Skeletal muscle cell (primary cell): ENCODE results near the gene MVB12B.

Source experiments
- DNase-seq: peaks from one replicate; pipeline ENCODE4 v3.0.0-alpha.2; 2010; ENCODE audit warnings: low read depth
- H3K4me3 ChIP-seq: 2 replicates; pipeline ENCODE4 v1.5.1; 2011; ENCODE audit warnings: low read depth, mild to moderate bottlenecking, control low read depth, low read length, moderate library complexity

The MVB12B gene

GRCh38 chr9:126519660-126520420 is 193.2 kb downstream of the MVB12B start:
- H3K4me3 ChIP-seq, result no peak overlapping the region
- no peak for DNase-seq

GRCh38 chr9:126520453-126520852 is 193.8 kb downstream of the MVB12B start:
- no peak overlapping the region for H3K4me3 ChIP-seq
- no peak for DNase-seq

GRCh38 chr9:126521089-126521488 is 194.5 kb downstream of the MVB12B start:
- H3K4me3 ChIP-seq, result no peak overlapping the region
- DNase-seq, result no peak

- H3K4me3 ChIP-seq, result no peak overlapping the region
These were observed 194.9 kb downstream of the MVB12B start for GRCh38 chr9:126521551-126521950.

GRCh38 chr9:126521976-126522590 is 195.5 kb downstream of the MVB12B start:
- H3K4me3 ChIP-seq, result no peak overlapping the region
- DNase-seq, result no peak

More at GRCh38 chr9:126521551-126521950, 194.9 kb downstream of the MVB12B start:
- DNase-seq, result no peak

- no peak overlapping the region for H3K4me3 ChIP-seq
- DNase-seq, result no peak
These were observed 196.2 kb downstream of the MVB12B start for GRCh38 chr9:126522612-126523356.

- H3K4me3 ChIP-seq, result no peak overlapping the region
- DNase-seq, result no peak
These were observed 197.0 kb downstream of the MVB12B start for GRCh38 chr9:126523611-126524111.

GRCh38 chr9:126524353-126525077 is 197.9 kb downstream of the MVB12B start:
- no peak overlapping the region for H3K4me3 ChIP-seq
- DNase-seq, result no peak

GRCh38 chr9:126526218-126527108 is 199.8 kb downstream of the MVB12B start:
- H3K4me3 ChIP-seq, result no peak overlapping the region

GRCh38 chr9:126527109-126527825 is 200.6 kb downstream of the MVB12B start:
- H3K4me3 ChIP-seq, result no peak overlapping the region
- no peak for DNase-seq

More at GRCh38 chr9:126526218-126527108, 199.8 kb downstream of the MVB12B start:
- DNase-seq, result no peak

GRCh38 chr9:126528111-126528510 is 201.5 kb downstream of the MVB12B start:
- no peak for DNase-seq
- H3K4me3 ChIP-seq, result no peak overlapping the region

GRCh38 chr9:126528915-126529314 is 202.3 kb downstream of the MVB12B start:
- DNase-seq, result no peak
- H3K4me3 ChIP-seq, result no peak overlapping the region

GRCh38 chr9:126531035-126531571 is 204.5 kb downstream of the MVB12B start:
- H3K4me3 ChIP-seq, result no peak overlapping the region
- DNase-seq, result no peak

- H3K4me3 ChIP-seq, result no peak overlapping the region
- no peak for DNase-seq
These were observed 205.0 kb downstream of the MVB12B start for GRCh38 chr9:126531591-126531990.

- no peak overlapping the region for H3K4me3 ChIP-seq
- DNase-seq, result no peak
These were observed 205.4 kb downstream of the MVB12B start for GRCh38 chr9:126532019-126532462.

GRCh38 chr9:126532489-126532888 is 205.9 kb downstream of the MVB12B start:
- no peak for DNase-seq
- H3K4me3 ChIP-seq, result no peak overlapping the region
